ENCODE data around the gene ITPRIPL2. TPM values are rescaled to one million over a fixed set of nuclear protein-coding genes. Genes with fewer than 3 reads are reported as not detected.
A peak's percentile ranks its signal among the peaks of the same experiment; 100 is the strongest.

ITPRIPL2 gene
- total and polyA plus RNA-seq, 2 of the 13 experiments (the other 11 are each of a cell fraction or from before 2014, with no cell fraction given), result 5.9 to 12.6 TPM

- no TSS peak for BruUV-seq (replicated peaks)
- Histone ChIP-seq H3K4me3 (replicated peaks in 1 of 3; ENCODE audit: insufficient read depth in 1 of 3, low read depth in 2 of 3, low read length in 3 of 3) (peak overlapping the region in 2 of 3 experiments; percentile 78 to 88; a peak in 3 of 6 replicates), H3K4me2 (ENCODE audit: low read depth, low read length) (peak overlapping the region; percentile 99), H4K20me1 (ENCODE audit: insufficient read depth, low read length) (no peaks in the 10 kb centered on the region), H3K27ac (ENCODE audit: extremely low read length, insufficient read depth, low read length) (no peak overlapping the region), H3K9me3 (ENCODE audit: low read length) (no peaks in the 10 kb centered on the region), H3K27me3 (ENCODE audit: control insufficient read depth in 1 of 2, insufficient read depth in 2 of 2, low read length in 2 of 2) (no peaks in the 10 kb centered on the region), H3K9ac (ENCODE audit: insufficient read depth, low read depth, low read length) (no peak overlapping the region), H2AFZ (ENCODE audit: low read length) (no peak overlapping the region), H3K4me1 (ENCODE audit: insufficient read depth, low read length) (peaks cover 73% of the 10 kb centered on the region), H3K79me2 (ENCODE audit: insufficient read depth, low read length) (peaks cover 5% of the 10 kb centered on the region), H3K36me3 (replicated peaks in 1 of 2; ENCODE audit: control insufficient read depth in 1 of 2, insufficient read depth in 2 of 2, low read length in 2 of 2) (no peaks in the 10 kb centered on the region; a peak in 1 of 5 replicates)
- ATAC-seq (no peak), FAIRE-seq (no peak), DNase-seq (ENCODE audit: low spot score) (no peak)
- WGBS (ENCODE audit: low lambda C conversion rate), result 96% methylated on average over 46 of the region's 50 CpGs
- ChIA-PET CTCF (ENCODE audit: low intra/inter-chr PET ratio, low total read pairs) (no interaction called here), POLR2A (interaction anchor here (1.3 to 12.1 kb wide), 2 partner anchors 20 to 30 kb away, joined by 3 to 239 read pairs; no protein-coding TSS in a partner anchor)
- in situ Hi-C loops (cut with HindIII; ENCODE audit: extremely low pct_ligation_motif_present, low pct_unique_long_range_greater_than_20kb) (no loop called here), intact Hi-C loops (cut with micrococcal nuclease; ENCODE audit: unreplicated experiment) (no loop called here)
- TF ChIP-seq KMT2B (CRISPR knock-in tag; IDR thresholded peaks at IDR 0.05), result no peak
- no peak for TF ChIP-seq SRY (CRISPR knock-in tag; IDR thresholded peaks at IDR 0.05)
- TF ChIP-seq AGO1 (IDR thresholded peaks at IDR 0.05; ENCODE audit: low read depth, low read length, poor library complexity, severe bottlenecking), result peak; percentile 69
- TF ChIP-seq MEIS2 (CRISPR knock-in tag; IDR thresholded peaks at IDR 0.05), result no peak
- no peak for TF ChIP-seq CBX5 (CRISPR knock-in tag; IDR thresholded peaks at IDR 0.05; ENCODE audit: borderline replicate concordance)
- TF ChIP-seq ZEB1 (IDR thresholded peaks at IDR 0.05; ENCODE audit: insufficient replicate concordance, low read depth), result no peak
- TF ChIP-seq ZNF225 (CRISPR knock-in tag; IDR thresholded peaks at IDR 0.05), result peak; percentile 60; the same call in 1 of the 2 replicates
- no peak for TF ChIP-seq ZNF629 (CRISPR knock-in tag; conservative IDR thresholded peaks at IDR 0.05)
- TF ChIP-seq JUN (CRISPR knock-in tag; IDR thresholded peaks at IDR 0.05), result no peak
- peak; percentile 22; the same call in 1 of the 2 replicates for TF ChIP-seq ZNF768 (CRISPR knock-in tag; IDR thresholded peaks at IDR 0.05)
- no peak for TF ChIP-seq TBX3 (IDR thresholded peaks at IDR 0.05; ENCODE audit: borderline replicate concordance)
- peak; percentile 64; the same call in 1 of the 2 replicates for TF ChIP-seq ZBTB33 (CRISPR knock-in tag; IDR thresholded peaks at IDR 0.05)
- no peak for TF ChIP-seq ZNF678 (CRISPR knock-in tag; IDR thresholded peaks at IDR 0.05)
- peak; percentile 36; the same call in 1 of the 2 replicates for TF ChIP-seq ZNF280D (CRISPR knock-in tag; IDR thresholded peaks at IDR 0.05)
- no peak for TF ChIP-seq RFXANK (CRISPR knock-in tag; IDR thresholded peaks at IDR 0.05)
- TF ChIP-seq RARA (CRISPR knock-in tag; IDR thresholded peaks at IDR 0.05), result no peak
- TF ChIP-seq ZMAT3 (CRISPR knock-in tag; conservative IDR thresholded peaks at IDR 0.05), result no peak
- TF ChIP-seq NFKBIZ (CRISPR knock-in tag; IDR thresholded peaks at IDR 0.05), result no peak
- peak; percentile 50; the same call in 1 of the 2 replicates for TF ChIP-seq THRA (CRISPR knock-in tag; IDR thresholded peaks at IDR 0.05; ENCODE audit: borderline replicate concordance)
Observed at GRCh38 chr16:19115148-19116021, 1.6 kb downstream of the ITPRIPL2 start.

All from HepG2 (cell line).